Measurements from ENCODE around the gene ZC3H18.

The ZC3H18 gene

DNA sequence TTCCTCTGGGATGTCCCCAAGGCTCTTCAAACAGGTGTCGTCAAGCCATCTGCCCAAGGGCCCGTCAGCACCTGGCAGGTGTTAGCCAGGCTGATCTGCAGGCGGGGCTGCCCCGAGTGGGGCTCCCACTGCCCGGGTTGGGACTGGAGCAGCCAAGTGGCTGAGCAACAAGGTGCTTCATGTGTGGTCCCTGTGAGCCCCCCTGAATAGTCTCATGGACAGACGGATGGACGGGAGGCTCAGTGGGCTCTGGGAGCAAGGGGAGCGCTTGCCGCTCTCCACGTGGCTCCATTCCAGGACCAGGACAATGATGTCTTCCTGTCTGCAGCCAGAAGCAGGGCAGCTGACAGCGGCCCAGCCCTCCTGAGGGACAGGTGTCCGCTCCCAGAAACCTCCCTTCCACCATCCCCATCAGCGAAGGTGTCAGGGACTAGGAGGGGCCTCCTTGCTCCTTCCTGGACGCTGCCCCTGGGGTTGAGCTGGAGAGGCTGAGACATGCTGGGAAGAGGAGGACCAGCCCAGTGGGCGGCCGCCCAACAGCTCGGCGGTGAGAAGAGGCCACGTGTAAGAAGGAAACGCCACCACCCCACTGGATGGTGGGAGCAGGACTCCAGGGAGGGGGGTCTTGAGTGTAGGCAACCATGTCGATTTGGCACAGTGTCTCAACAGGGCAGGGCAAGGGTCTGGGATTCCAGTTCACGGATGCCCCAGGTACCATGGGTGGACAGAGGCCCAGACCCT, 106.5 kb downstream of the ZC3H18 start:
- WGBS (ENCODE audit: extremely low coverage, insufficient coverage, low lambda C conversion rate), result no CpG with 5 or more reads among the region's 22 CpGs
- Histone ChIP-seq H2AK5ac (ENCODE audit: low read length) (no peak overlapping the region), H3K18ac (ENCODE audit: low read length) (no peak overlapping the region), H2BK15ac (replicated peaks; ENCODE audit: low read depth) (no peak overlapping the region), H3K4ac (ENCODE audit: low read depth, low read length) (no peak overlapping the region), H3K4me1 (ENCODE audit: control insufficient read depth, low read depth, low read length) (no peaks in the 10 kb centered on the region), H3K79me2 (ENCODE audit: control insufficient read depth, insufficient read depth, low read length) (no peaks in the 10 kb centered on the region), H3K56ac (ENCODE audit: low read length) (no peak overlapping the region), H3K4me3 (ENCODE audit: low read length) (no peak overlapping the region), H3K9ac (ENCODE audit: low read length) (no peak overlapping the region), H3K23ac (ENCODE audit: low read length) (no peak overlapping the region), H4K5ac (ENCODE audit: low read length) (no peak overlapping the region), H3K79me1 (ENCODE audit: low read length) (no peaks in the 10 kb centered on the region), H3K27me3 (ENCODE audit: insufficient read depth, low read length, poor library complexity) (no peaks in the 10 kb centered on the region), H2BK5ac (ENCODE audit: low read length) (no peak overlapping the region), H4K8ac (ENCODE audit: low read depth, low read length) (no peak overlapping the region), H3K4me2 (ENCODE audit: low read length) (no peak overlapping the region), H2BK120ac (ENCODE audit: low read depth, low read length) (no peak overlapping the region), H3K27ac (ENCODE audit: low read depth, low read length) (no peak overlapping the region), H3K36me3 (ENCODE audit: control insufficient read depth, insufficient read depth, low read length) (no peaks in the 10 kb centered on the region)
- DNase-seq, result no peak

DNA sequence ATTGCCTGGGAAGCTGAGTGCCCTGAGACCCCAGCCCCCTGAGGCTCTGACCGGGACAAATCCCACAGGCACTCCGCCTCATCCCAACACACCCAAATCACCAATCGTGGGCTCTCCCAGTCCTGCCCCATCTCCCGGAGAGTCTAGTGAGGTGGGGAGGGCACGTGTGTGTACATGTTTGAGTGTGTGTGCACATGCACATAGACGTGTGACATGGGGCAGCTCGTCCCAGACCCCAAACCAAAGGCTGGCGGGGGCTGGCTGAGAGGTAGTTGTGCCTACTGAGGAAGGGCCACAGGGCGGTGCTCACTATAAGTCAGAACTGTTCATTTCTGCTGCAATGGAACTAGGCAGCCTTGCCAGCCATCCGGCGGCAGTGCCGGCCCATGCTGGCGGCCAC, 107.5 kb downstream of the ZC3H18 start:
- Histone ChIP-seq H2BK15ac (replicated peaks; ENCODE audit: low read depth) (no peak overlapping the region), H3K23ac (ENCODE audit: low read length) (no peak overlapping the region), H3K79me1 (ENCODE audit: low read length) (no peaks in the 10 kb centered on the region), H2BK120ac (ENCODE audit: low read depth, low read length) (no peak overlapping the region), H3K27ac (ENCODE audit: low read depth, low read length) (no peak overlapping the region), H2BK5ac (ENCODE audit: low read length) (no peak overlapping the region), H3K36me3 (ENCODE audit: control insufficient read depth, insufficient read depth, low read length) (no peaks in the 10 kb centered on the region), H4K5ac (ENCODE audit: low read length) (no peak overlapping the region), H3K4me1 (ENCODE audit: control insufficient read depth, low read depth, low read length) (no peaks in the 10 kb centered on the region), H3K27me3 (ENCODE audit: insufficient read depth, low read length, poor library complexity) (no peaks in the 10 kb centered on the region), H3K4me3 (ENCODE audit: low read length) (no peak overlapping the region), H4K8ac (ENCODE audit: low read depth, low read length) (no peak overlapping the region), H3K4ac (ENCODE audit: low read depth, low read length) (no peak overlapping the region), H3K4me2 (ENCODE audit: low read length) (no peak overlapping the region), H2AK5ac (ENCODE audit: low read length) (no peak overlapping the region), H3K56ac (ENCODE audit: low read length) (no peak overlapping the region), H3K9ac (ENCODE audit: low read length) (no peak overlapping the region), H3K18ac (ENCODE audit: low read length) (no peak overlapping the region), H3K79me2 (ENCODE audit: control insufficient read depth, insufficient read depth, low read length) (no peaks in the 10 kb centered on the region)
- DNase-seq, result no peak
- WGBS (ENCODE audit: extremely low coverage, insufficient coverage, low lambda C conversion rate), result no CpG with 5 or more reads among the region's 13 CpGs

DNA sequence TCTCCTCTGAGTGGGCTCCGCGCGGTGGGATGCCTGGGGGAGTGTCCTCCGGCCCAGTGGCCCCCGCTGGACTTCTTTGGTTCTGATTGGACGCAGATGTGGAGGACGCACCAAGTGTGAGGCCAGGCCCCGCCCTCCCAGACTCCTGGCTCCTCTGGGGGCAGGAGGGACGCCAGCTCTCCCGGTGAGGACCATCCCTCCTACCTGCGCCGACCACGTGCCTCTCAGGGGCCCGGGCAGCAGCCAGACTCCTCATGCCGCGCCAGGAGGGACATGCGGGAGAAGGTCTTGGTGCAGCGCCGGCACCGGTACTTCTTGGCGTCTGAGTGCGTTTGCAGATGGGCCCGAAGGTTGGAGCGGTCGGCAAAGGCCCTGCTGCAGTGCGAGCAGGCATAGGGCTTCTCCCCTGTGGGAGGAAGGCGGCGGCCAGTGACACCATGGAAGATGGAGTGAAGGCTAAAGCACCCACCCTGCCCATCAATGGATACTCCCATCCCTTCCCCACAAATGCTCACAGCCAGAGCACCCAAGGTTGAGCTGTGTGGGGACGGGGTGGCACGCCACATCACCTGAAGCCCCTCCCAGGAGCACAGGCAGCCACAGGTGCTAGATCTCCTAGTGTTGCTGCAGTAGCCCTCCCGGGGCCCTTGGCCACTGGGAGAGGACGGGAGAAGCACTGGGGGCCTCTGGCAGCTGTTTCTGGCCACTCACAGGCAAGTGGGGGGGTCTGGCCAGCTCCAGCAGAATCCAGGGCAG, 108.2 kb downstream of the ZC3H18 start:
- Histone ChIP-seq H3K79me1 (ENCODE audit: low read length) (no peaks in the 10 kb centered on the region), H3K27ac (ENCODE audit: low read depth, low read length) (no peak overlapping the region), H4K5ac (ENCODE audit: low read length) (no peak overlapping the region), H3K4me3 (ENCODE audit: low read length) (no peak overlapping the region), H2AK5ac (ENCODE audit: low read length) (no peak overlapping the region), H3K56ac (ENCODE audit: low read length) (no peak overlapping the region), H3K23ac (ENCODE audit: low read length) (no peak overlapping the region), H2BK120ac (ENCODE audit: low read depth, low read length) (no peak overlapping the region), H2BK15ac (replicated peaks; ENCODE audit: low read depth) (no peak overlapping the region), H3K36me3 (ENCODE audit: control insufficient read depth, insufficient read depth, low read length) (no peaks in the 10 kb centered on the region), H3K27me3 (ENCODE audit: insufficient read depth, low read length, poor library complexity) (no peaks in the 10 kb centered on the region), H3K4me1 (ENCODE audit: control insufficient read depth, low read depth, low read length) (no peaks in the 10 kb centered on the region), H3K9ac (ENCODE audit: low read length) (no peak overlapping the region), H4K8ac (ENCODE audit: low read depth, low read length) (no peak overlapping the region), H2BK5ac (ENCODE audit: low read length) (no peak overlapping the region), H3K4ac (ENCODE audit: low read depth, low read length) (no peak overlapping the region), H3K4me2 (ENCODE audit: low read length) (no peak overlapping the region), H3K79me2 (ENCODE audit: control insufficient read depth, insufficient read depth, low read length) (no peaks in the 10 kb centered on the region), H3K18ac (ENCODE audit: low read length) (no peak overlapping the region)
- DNase-seq, result no peak
- no CpG with 5 or more reads among the region's 32 CpGs for WGBS (ENCODE audit: extremely low coverage, insufficient coverage, low lambda C conversion rate)

DNA sequence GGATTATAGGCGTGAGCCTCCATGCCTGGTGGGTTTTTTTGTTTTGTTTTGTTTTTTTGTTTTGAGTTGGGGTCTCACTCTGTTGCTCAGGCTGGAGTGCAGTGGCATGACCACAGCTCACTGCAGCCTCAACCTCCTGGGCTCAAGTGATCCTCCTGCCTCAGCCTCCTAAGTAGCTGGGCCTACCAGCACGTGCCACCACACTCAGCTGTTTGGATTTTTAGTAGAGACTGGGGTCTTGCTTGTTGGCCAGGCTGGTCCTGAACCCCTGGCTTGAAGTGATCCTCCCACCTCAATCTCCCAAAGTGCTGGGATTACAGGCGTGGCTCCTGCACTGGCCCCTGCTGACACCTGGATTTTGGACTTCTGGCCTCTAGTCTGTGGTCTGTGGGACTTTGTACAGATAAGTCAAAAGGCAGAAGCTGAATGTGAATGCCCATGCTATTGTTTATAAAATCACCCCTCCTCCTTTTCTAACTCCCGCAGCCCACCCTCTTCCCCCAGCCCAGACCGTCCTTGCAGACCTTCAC, 110.4 kb downstream of the ZC3H18 start:
- H4K8ac ChIP-seq (ENCODE audit: low read depth, low read length), result no peak overlapping the region
- H3K4me2 ChIP-seq (ENCODE audit: low read length), result no peak overlapping the region
- WGBS (ENCODE audit: extremely low coverage, insufficient coverage, low lambda C conversion rate), result no CpG with 5 or more reads among the region's 5 CpGs
- H3K79me2 ChIP-seq (ENCODE audit: control insufficient read depth, insufficient read depth, low read length), result no peaks in the 10 kb centered on the region
- H3K18ac ChIP-seq (ENCODE audit: low read length), result no peak overlapping the region
- H2BK15ac ChIP-seq (replicated peaks; ENCODE audit: low read depth), result no peak overlapping the region
- no peak overlapping the region for H3K56ac ChIP-seq (ENCODE audit: low read length)
- DNase-seq, result no peak
- no peaks in the 10 kb centered on the region for H3K27me3 ChIP-seq (ENCODE audit: insufficient read depth, low read length, poor library complexity)
- no peaks in the 10 kb centered on the region for H3K79me1 ChIP-seq (ENCODE audit: low read length)
- H4K5ac ChIP-seq (ENCODE audit: low read length), result no peak overlapping the region
- H3K4me3 ChIP-seq (ENCODE audit: low read length), result no peak overlapping the region
- H3K27ac ChIP-seq (ENCODE audit: low read depth, low read length), result no peak overlapping the region
- no peak overlapping the region for H2AK5ac ChIP-seq (ENCODE audit: low read length)
- no peak overlapping the region for H3K9ac ChIP-seq (ENCODE audit: low read length)
- H3K4me1 ChIP-seq (ENCODE audit: control insufficient read depth, low read depth, low read length), result no peaks in the 10 kb centered on the region
- no peak overlapping the region for H3K4ac ChIP-seq (ENCODE audit: low read depth, low read length)
- no peak overlapping the region for H3K23ac ChIP-seq (ENCODE audit: low read length)
- no peaks in the 10 kb centered on the region for H3K36me3 ChIP-seq (ENCODE audit: control insufficient read depth, insufficient read depth, low read length)
- no peak overlapping the region for H2BK5ac ChIP-seq (ENCODE audit: low read length)
- no peak overlapping the region for H2BK120ac ChIP-seq (ENCODE audit: low read depth, low read length)

DNA sequence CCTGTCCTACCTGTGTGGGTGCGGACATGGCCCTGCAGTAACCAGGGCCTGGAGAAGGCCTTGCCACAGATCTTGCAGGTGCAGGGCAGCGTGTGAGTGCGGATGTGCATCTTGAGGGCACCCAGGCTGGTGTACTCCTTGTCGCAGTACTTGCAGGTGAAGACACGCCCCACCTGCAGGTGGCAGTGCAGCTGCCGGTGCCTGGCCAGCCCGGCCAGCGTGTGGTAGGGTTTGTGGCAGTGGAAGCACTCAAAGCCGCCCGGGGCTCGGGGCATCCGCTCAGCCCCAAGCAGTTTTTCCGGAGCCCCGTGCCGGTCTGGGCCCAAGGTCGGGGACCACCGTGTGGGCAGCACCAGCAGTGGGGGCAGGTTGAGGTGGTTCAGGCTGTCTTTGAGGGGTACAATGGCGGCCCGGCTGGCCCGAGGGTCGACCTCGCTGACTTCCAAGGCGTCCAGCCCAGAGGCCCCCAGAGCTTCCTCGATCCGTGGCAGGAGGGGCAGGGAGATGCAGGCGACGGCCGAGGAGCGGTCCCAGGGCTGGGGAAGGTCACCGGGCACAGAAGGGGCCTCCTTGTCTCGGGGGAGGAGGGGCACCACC, 111.0 kb downstream of the ZC3H18 start:
- no peak overlapping the region for H3K27ac ChIP-seq (ENCODE audit: low read depth, low read length)
- H3K9ac ChIP-seq (ENCODE audit: low read length), result no peak overlapping the region
- no peak overlapping the region for H3K18ac ChIP-seq (ENCODE audit: low read length)
- H4K5ac ChIP-seq (ENCODE audit: low read length), result no peak overlapping the region
- no peaks in the 10 kb centered on the region for H3K27me3 ChIP-seq (ENCODE audit: insufficient read depth, low read length, poor library complexity)
- H3K4me3 ChIP-seq (ENCODE audit: low read length), result no peak overlapping the region
- no peak overlapping the region for H3K56ac ChIP-seq (ENCODE audit: low read length)
- DNase-seq, result peak; percentile 49
- no peak overlapping the region for H3K4ac ChIP-seq (ENCODE audit: low read depth, low read length)
- no peak overlapping the region for H2BK15ac ChIP-seq (replicated peaks; ENCODE audit: low read depth)
- H3K79me2 ChIP-seq (ENCODE audit: control insufficient read depth, insufficient read depth, low read length), result no peaks in the 10 kb centered on the region
- no peak overlapping the region for H2AK5ac ChIP-seq (ENCODE audit: low read length)
- no CpG with 5 or more reads among the region's 31 CpGs for WGBS (ENCODE audit: extremely low coverage, insufficient coverage, low lambda C conversion rate)
- no peak overlapping the region for H3K23ac ChIP-seq (ENCODE audit: low read length)
- no peak overlapping the region for H2BK5ac ChIP-seq (ENCODE audit: low read length)
- H3K36me3 ChIP-seq (ENCODE audit: control insufficient read depth, insufficient read depth, low read length), result no peaks in the 10 kb centered on the region
- no peaks in the 10 kb centered on the region for H3K4me1 ChIP-seq (ENCODE audit: control insufficient read depth, low read depth, low read length)
- no peak overlapping the region for H2BK120ac ChIP-seq (ENCODE audit: low read depth, low read length)
- H4K8ac ChIP-seq (ENCODE audit: low read depth, low read length), result no peak overlapping the region
- H3K79me1 ChIP-seq (ENCODE audit: low read length), result no peaks in the 10 kb centered on the region
- no peak overlapping the region for H3K4me2 ChIP-seq (ENCODE audit: low read length)
